HL-60 (cell line): ENCODE results near the gene SPATS2.

Experiments
- DNase-seq, 2 experiments: peaks; one replicate each; pipeline ENCODE4 v3.0.0-alpha.2; 2010 to 2020; ENCODE audit warnings: low read depth in 1 of 2, low spot score in 1 of 2
- H3K27ac ChIP-seq: fragments of 250-450 bp; sonication (Bioruptor Pico); replicated peaks from 2 replicates; pipeline ENCODE4 v1.5.1; 2020; ENCODE audit warnings: mild to moderate bottlenecking, moderate library complexity
- H3K27me3 ChIP-seq: fragments of 250-450 bp; sonication (Bioruptor Pico); 2 replicates; pipeline ENCODE4 v1.5.1; 2021; ENCODE audit warnings: mild to moderate bottlenecking, moderate library complexity; ENCODE audit not compliant: insufficient read depth, poor library complexity, severe bottlenecking
- H3K4me3 ChIP-seq: replicated peaks from 2 replicates; pipeline ENCODE4 v1.5.1; 2011; ENCODE audit warnings: mild to moderate bottlenecking, control low read depth, low read length; ENCODE audit not compliant: insufficient read depth
- CTCF ChIP-seq: IDR thresholded peaks from one replicate; pipeline ENCODE4 v1.5.1; 2011; ENCODE audit warnings: low read length, control low read depth, inconsistent platforms; ENCODE audit not compliant: insufficient read depth
- GABPA ChIP-seq: IDR thresholded peaks from 2 replicates; pipeline ENCODE4 v1.6.1; 2012; ENCODE audit warnings: low read depth
- POLR2AphosphoS5 ChIP-seq: IDR thresholded peaks from 2 replicates; pipeline ENCODE4 v1.6.1; 2012; ENCODE audit warnings: low read depth
- REST ChIP-seq: IDR thresholded peaks from 2 replicates; pipeline ENCODE4 v1.6.1; 2012; ENCODE audit warnings: low read depth; ENCODE audit not compliant: insufficient replicate concordance
- SPI1 ChIP-seq: IDR thresholded peaks from 2 replicates; pipeline ENCODE4 v1.6.1; 2012; ENCODE audit warnings: low read depth, mild to moderate bottlenecking, borderline replicate concordance

Gene SPATS2

GRCh38 chr12:49340971-49341776 is 26.1 kb upstream of the SPATS2 start:
- Histone ChIP-seq H3K27ac (no peak overlapping the region), H3K4me3 (no peak overlapping the region), H3K27me3 (peaks cover 89% of the 10 kb centered on the region)
- TF ChIP-seq SPI1 (no peak), GABPA (no peak), REST (no peak), POLR2AphosphoS5 (no peak), CTCF (no peak)
- no peak for DNase-seq

- no peak for TF ChIP-seq CTCF
- TF ChIP-seq GABPA: no peak
- TF ChIP-seq REST: no peak
- no peak for TF ChIP-seq SPI1
- TF ChIP-seq POLR2AphosphoS5: no peak
- Histone ChIP-seq H3K4me3 (peak overlapping the region; percentile 48), H3K27me3 (peaks cover 89% of the 10 kb centered on the region), H3K27ac (no peak overlapping the region)
- no peak for DNase-seq
Measured at GRCh38 chr12:49341777-49342065, 25.5 kb upstream of the SPATS2 start.

GRCh38 chr12:49342066-49342913 is 25.0 kb upstream of the SPATS2 start:
- DNase-seq: peak; percentile 67 to 88
- peaks cover 91% of the 10 kb centered on the region for H3K27me3 ChIP-seq
- TF ChIP-seq REST (no peak), CTCF (peak; percentile 79)
- no peak overlapping the region for H3K27ac ChIP-seq
- peak overlapping the region; percentile 48 for H3K4me3 ChIP-seq
